Measurements from ENCODE around the gene ZFP82.

Gene ZFP82

GRCh38 chr19:36373638-36374156, 44.7 kb downstream of the ZFP82 start:
- H3K4me3 ChIP-seq (ENCODE audit: low read length), result no peak overlapping the region
- H3K4me1 ChIP-seq (ENCODE audit: control insufficient read depth, insufficient read depth, low read length), result no peaks in the 10 kb centered on the region
- no peaks in the 10 kb centered on the region for H3K36me3 ChIP-seq (ENCODE audit: control insufficient read depth, insufficient read depth, low read length)
- H3K27ac ChIP-seq (ENCODE audit: low read length), result no peak overlapping the region
- H3K27me3 ChIP-seq (ENCODE audit: control insufficient read depth, insufficient read depth, low read length), result no peaks in the 10 kb centered on the region
- WGBS (ENCODE audit: insufficient coverage, insufficient read length), result no CpG with 5 or more reads among the region's 5 CpGs
- DNase-seq (ENCODE audit: low read depth, low spot score), result no peak
- H3K9me3 ChIP-seq (ENCODE audit: control insufficient read depth, insufficient read depth, low read length), result no peaks in the 10 kb centered on the region

- no peaks in the 10 kb centered on the region for H3K9me3 ChIP-seq (ENCODE audit: control insufficient read depth, insufficient read depth, low read length)
- no peaks in the 10 kb centered on the region for H3K4me1 ChIP-seq (ENCODE audit: control insufficient read depth, insufficient read depth, low read length)
- H3K27ac ChIP-seq (ENCODE audit: low read length), result no peak overlapping the region
- DNase-seq (ENCODE audit: low read depth, low spot score), result no peak
- H3K36me3 ChIP-seq (ENCODE audit: control insufficient read depth, insufficient read depth, low read length), result no peaks in the 10 kb centered on the region
- no peaks in the 10 kb centered on the region for H3K27me3 ChIP-seq (ENCODE audit: control insufficient read depth, insufficient read depth, low read length)
- no peak overlapping the region for H3K4me3 ChIP-seq (ENCODE audit: low read length)
Measured at GRCh38 chr19:36371886-36372285, 46.6 kb downstream of the ZFP82 start.

DNA sequence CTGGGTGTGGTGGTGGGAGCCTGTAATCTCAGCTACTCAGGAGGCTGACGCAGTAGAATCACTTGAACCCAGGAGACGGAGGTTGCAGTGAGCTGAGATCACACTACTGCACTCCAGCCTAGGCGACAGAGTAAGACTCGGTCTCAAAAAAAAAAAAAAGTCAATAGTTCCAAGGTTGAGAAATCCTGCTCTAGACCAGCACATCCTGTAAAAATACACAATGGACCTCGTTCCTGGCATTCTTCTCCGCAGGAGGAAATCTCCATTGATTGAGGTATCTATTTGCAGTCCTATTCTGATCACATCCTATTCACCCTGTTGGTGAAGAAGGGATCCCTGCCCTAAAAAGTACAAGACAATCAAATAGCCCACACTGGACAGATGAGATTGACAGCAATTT, 54.6 kb downstream of the ZFP82 start:
- Histone ChIP-seq H3K4me1 (ENCODE audit: control insufficient read depth, insufficient read depth, low read length) (no peaks in the 10 kb centered on the region), H3K36me3 (ENCODE audit: control insufficient read depth, insufficient read depth, low read length) (no peaks in the 10 kb centered on the region), H3K9me3 (ENCODE audit: control insufficient read depth, insufficient read depth, low read length) (no peaks in the 10 kb centered on the region), H3K27me3 (ENCODE audit: control insufficient read depth, insufficient read depth, low read length) (no peaks in the 10 kb centered on the region), H3K4me3 (ENCODE audit: low read length) (no peak overlapping the region), H3K27ac (ENCODE audit: low read length) (no peak overlapping the region)
- DNase-seq (ENCODE audit: low read depth, low spot score), result no peak
- no CpG with 5 or more reads among the region's 6 CpGs for WGBS (ENCODE audit: insufficient coverage, insufficient read length)
